Left lung (tissue), 10 donors: ENCODE data around the gene PSPN. TPM values are rescaled to one million over a fixed set of nuclear protein-coding genes. Genes with fewer than 3 reads are reported as not detected.

Experiments used
- ATAC-seq: fragments of 200-7000 bp; cut with Tn5 transposase; one replicate; pipeline ENCODE4 v1.9.1; 2020; ENCODE audit warnings: moderate library complexity
- DNase-seq, 4 donors: peaks; one replicate each; pipeline ENCODE4 v3.0.0-alpha.2; 2013 to 2020
- H3K27ac ChIP-seq, 2 donors: fragments of 200-600 bp; sonication (generic) in 1 of 2; one replicate each; pipeline versions ENCODE4 v1.5.0 to v1.8.0; 2020 to 2021
- H3K27me3 ChIP-seq, 2 donors: fragments of 200-600 bp; sonication (generic) in 1 of 2; one replicate each; pipeline versions ENCODE4 v1.5.0 to v1.8.0; 2020 to 2021
- H3K36me3 ChIP-seq, 2 donors: fragments of 200-600 bp; sonication (generic) in 1 of 2; one replicate each; pipeline versions ENCODE4 v1.5.0 to v1.8.0; 2020 to 2021
- H3K4me1 ChIP-seq, 2 donors: fragments of 200-600 bp; one replicate each; pipeline ENCODE4 v1.8.0; 2021
- H3K4me3 ChIP-seq, 2 donors: fragments of 200-600 bp; sonication (generic) in 1 of 2; one replicate each; pipeline versions ENCODE4 v1.5.0 to v1.8.0; 2020 to 2021; ENCODE audit warnings: mild to moderate bottlenecking in 1 of 2
- H3K9me3 ChIP-seq, 2 donors: fragments of 200-600 bp; sonication (generic) in 1 of 2; one replicate each; pipeline versions ENCODE4 v1.5.0 to v1.8.0; 2020 to 2021
- intact Hi-C, 2 donors: fragments of 100-400 bp; cut with DNase I; formaldehyde crosslinking; loops; one replicate each; pipeline versions ENCODE4 v1.11.2 to v1.14.2; 2022
- polyA plus RNA-seq, 6 donors: library from polyadenylated mRNA; unstranded; fragments of 120-200 nt; gene quantifications; one replicate each; pipeline ENCODE4 v1.2.1, GENCODE V29; 2013; ENCODE audit not compliant: insufficient read length in 6 of 6
- total RNA-seq, 2 donors: library from RNA; stranded (reverse); fragmentation: NEBNext Ultra II Directional; extraction: Animal tissue kit (Norgen Biotek cat#: 25700); gene quantifications; one replicate each; pipeline ENCODE4 v1.2.1, GENCODE V29; 2021
- TF ChIP-seq, protein P1 (sequence below), 2 donors: fragments of 200-600 bp; sonication (generic) in 1 of 2; IDR thresholded peaks; one replicate each; pipeline versions ENCODE4 v1.5.0 to v1.8.0; 2021; ENCODE audit warnings: antibody characterized with exemption in 2 of 2
- donor health status: DM: no; HTN: yes; CAD: no.
- donor health status: DM: no; HTN: no; CAD: no.

PSPN gene
- total and polyA plus RNA-seq, 8 donors, result 1.8 to 2.7 (median 2.3) TPM

- ATAC-seq (no peak), DNase-seq (no peak)
- Histone ChIP-seq H3K9me3 (no peaks in the 10 kb centered on the region), H3K36me3 (peaks cover 0 to 52% of the 10 kb centered on the region in 2 donors), H3K4me1 (peaks cover 0 to 12% of the 10 kb centered on the region in 2 donors), H3K27ac (no peak overlapping the region), H3K4me3 (no peak overlapping the region), H3K27me3 (no peaks in the 10 kb centered on the region)
- intact Hi-C loops, result no loop called here
- TF ChIP-seq, protein P1, sequence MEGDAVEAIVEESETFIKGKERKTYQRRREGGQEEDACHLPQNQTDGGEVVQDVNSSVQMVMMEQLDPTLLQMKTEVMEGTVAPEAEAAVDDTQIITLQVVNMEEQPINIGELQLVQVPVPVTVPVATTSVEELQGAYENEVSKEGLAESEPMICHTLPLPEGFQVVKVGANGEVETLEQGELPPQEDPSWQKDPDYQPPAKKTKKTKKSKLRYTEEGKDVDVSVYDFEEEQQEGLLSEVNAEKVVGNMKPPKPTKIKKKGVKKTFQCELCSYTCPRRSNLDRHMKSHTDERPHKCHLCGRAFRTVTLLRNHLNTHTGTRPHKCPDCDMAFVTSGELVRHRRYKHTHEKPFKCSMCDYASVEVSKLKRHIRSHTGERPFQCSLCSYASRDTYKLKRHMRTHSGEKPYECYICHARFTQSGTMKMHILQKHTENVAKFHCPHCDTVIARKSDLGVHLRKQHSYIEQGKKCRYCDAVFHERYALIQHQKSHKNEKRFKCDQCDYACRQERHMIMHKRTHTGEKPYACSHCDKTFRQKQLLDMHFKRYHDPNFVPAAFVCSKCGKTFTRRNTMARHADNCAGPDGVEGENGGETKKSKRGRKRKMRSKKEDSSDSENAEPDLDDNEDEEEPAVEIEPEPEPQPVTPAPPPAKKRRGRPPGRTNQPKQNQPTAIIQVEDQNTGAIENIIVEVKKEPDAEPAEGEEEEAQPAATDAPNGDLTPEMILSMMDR (IDR thresholded peaks at IDR 0.05), result no peak
Observed at GRCh38 chr19:6413291-6413690, 37.6 kb upstream of the PSPN start.

- H3K9me3 ChIP-seq, result no peaks in the 10 kb centered on the region
- no peak overlapping the region for H3K27ac ChIP-seq
- ATAC-seq, result peak; percentile 71
Observed at GRCh38 chr19:6412447-6413091, 36.8 kb upstream of the PSPN start.

DNA sequence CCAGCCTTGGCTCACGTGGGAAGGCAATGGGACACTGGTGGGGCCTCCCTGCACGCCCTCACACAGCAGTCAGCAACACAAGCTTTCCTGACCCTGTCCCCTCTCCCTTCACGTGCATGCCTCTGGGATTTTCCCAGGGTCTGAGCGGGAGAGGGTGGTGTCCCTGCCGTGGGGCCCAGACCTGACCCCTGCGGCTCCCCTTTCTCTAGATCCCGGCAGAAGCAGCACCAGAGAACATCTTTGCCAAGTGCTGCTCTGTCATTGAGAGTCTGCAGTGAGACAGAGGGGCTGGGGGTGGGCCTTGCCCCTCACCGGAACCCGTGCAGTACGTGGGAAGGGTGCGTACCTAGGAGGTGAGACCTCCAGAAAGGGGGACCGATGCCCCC is 36.3 kb upstream of the PSPN start:
- Histone ChIP-seq H3K36me3 (peaks cover 0 to 39% of the 10 kb centered on the region in 2 donors), H3K4me1 (peaks cover 0 to 12% of the 10 kb centered on the region in 2 donors), H3K27ac (no peak overlapping the region), H3K27me3 (no peaks in the 10 kb centered on the region), H3K9me3 (no peaks in the 10 kb centered on the region), H3K4me3 (no peak overlapping the region)
- ATAC-seq (no peak), DNase-seq (no peak)
- intact Hi-C loops, result no loop called here
- TF ChIP-seq, protein P1 (IDR thresholded peaks at IDR 0.05), result no peak

More at GRCh38 chr19:6412447-6413091, 36.8 kb upstream of the PSPN start:
- peaks cover 0 to 44% of the 10 kb centered on the region in 2 donors for H3K36me3 ChIP-seq
- H3K4me3 ChIP-seq, result no peak overlapping the region
- H3K27me3 ChIP-seq, result no peaks in the 10 kb centered on the region
- DNase-seq, result peak in 1 of 4 donors; percentile 70
- H3K4me1 ChIP-seq, result peaks cover 0 to 12% of the 10 kb centered on the region in 2 donors
- TF ChIP-seq, protein P1 (IDR thresholded peaks at IDR 0.05), result peak; percentile 33 to 41
- intact Hi-C loops, result no loop called here

- no peak overlapping the region for H3K27ac ChIP-seq
- no peaks in the 10 kb centered on the region for H3K27me3 ChIP-seq
- ATAC-seq (no peak), DNase-seq (no peak)
- TF ChIP-seq, protein P1 (IDR thresholded peaks at IDR 0.05), result no peak
- peaks cover 0 to 12% of the 10 kb centered on the region in 2 donors for H3K36me3 ChIP-seq
- intact Hi-C loops, result no loop called here
- H3K4me3 ChIP-seq, result no peak overlapping the region
- peaks cover 0 to 12% of the 10 kb centered on the region in 2 donors for H3K4me1 ChIP-seq
- no peaks in the 10 kb centered on the region for H3K9me3 ChIP-seq
Observed at GRCh38 chr19:6409346-6409745, 33.6 kb upstream of the PSPN start.

DNA sequence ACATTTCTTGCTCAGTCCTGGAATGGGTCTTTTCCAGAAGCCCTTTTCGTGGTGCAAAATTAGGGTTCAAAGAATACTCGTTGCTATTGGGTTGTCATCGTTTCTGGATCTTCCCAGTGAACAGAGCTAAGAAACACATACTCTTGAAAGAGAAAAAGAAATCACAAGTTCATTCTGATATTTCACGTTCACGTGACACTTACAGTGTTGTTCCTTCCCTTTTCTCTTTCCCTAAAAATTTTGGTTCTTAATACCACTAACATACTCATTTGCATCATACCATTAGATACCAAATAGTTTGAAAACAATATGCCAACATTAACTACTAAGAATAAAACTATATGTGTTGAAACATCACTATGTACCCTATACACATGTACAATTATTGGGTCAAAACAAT is 30.7 kb upstream of the PSPN start:
- ATAC-seq (no peak), DNase-seq (no peak)
- no peaks in the 10 kb centered on the region for H3K4me1 ChIP-seq
- no peak overlapping the region for H3K4me3 ChIP-seq
- H3K9me3 ChIP-seq, result no peaks in the 10 kb centered on the region
- no peaks in the 10 kb centered on the region for H3K36me3 ChIP-seq
- H3K27me3 ChIP-seq, result no peaks in the 10 kb centered on the region
- H3K27ac ChIP-seq, result no peak overlapping the region
- TF ChIP-seq, protein P1 (IDR thresholded peaks at IDR 0.05), result no peak
- intact Hi-C loops, result no loop called here
